ENCODE measurements around the gene SENP8.

DNA sequence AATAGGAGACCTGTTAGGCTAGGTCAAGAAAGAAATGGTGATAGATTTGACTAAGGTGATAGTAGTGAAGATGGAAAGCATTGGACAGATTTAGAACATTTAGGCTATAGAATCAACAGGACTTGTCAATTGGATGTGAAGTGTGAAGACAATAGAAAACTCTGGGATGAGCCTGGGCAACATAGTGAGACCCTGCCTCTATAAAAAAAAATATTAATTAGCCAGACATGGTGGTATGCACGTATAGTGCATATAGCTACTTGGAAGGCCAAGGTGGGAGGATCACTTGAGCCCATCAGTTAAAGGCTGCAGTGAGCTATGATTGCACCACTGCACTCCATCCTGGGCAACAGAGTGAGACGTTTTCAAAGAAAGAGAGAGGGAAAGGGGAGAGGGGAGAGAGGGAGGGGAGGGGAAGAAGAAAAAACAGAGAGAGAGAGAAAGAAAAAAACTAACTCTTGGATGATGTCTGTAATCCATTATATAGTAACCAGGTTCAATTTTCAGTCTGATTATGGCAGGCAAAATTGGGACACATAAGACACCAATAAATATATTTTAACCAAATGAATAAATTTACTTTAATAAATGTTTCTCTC, 9.6 kb downstream of the SENP8 start:
- TF ChIP-seq, protein P1, sequence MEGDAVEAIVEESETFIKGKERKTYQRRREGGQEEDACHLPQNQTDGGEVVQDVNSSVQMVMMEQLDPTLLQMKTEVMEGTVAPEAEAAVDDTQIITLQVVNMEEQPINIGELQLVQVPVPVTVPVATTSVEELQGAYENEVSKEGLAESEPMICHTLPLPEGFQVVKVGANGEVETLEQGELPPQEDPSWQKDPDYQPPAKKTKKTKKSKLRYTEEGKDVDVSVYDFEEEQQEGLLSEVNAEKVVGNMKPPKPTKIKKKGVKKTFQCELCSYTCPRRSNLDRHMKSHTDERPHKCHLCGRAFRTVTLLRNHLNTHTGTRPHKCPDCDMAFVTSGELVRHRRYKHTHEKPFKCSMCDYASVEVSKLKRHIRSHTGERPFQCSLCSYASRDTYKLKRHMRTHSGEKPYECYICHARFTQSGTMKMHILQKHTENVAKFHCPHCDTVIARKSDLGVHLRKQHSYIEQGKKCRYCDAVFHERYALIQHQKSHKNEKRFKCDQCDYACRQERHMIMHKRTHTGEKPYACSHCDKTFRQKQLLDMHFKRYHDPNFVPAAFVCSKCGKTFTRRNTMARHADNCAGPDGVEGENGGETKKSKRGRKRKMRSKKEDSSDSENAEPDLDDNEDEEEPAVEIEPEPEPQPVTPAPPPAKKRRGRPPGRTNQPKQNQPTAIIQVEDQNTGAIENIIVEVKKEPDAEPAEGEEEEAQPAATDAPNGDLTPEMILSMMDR (IDR thresholded peaks at IDR 0.05): no peak
- TF ChIP-seq POLR2A (IDR thresholded peaks at IDR 0.05): no peak
